Stimulated activated effector memory CD8-positive, alpha-beta T cell treated with anti-CD3 and anti-CD28 coated beads, Interleukin-12 subunit alpha, Interleukin-12 subunit beta, amount 100 ng/mL, for 72 hours (primary cell): Measurements from ENCODE around the gene CBL.
"Not testable (repeated sequence)": the region's sequence is repeated elsewhere in the genome, so short reads cannot be mapped to it uniquely, and the experiment has no call there.

Experiments used
- ATAC-seq: fragments of 150-1000 bp; cut with Tn5 transposase; 2 replicates; pipeline ENCODE4 v1.10.0; 2021
- DNase-seq, 2 donors: peaks; one replicate each; pipeline ENCODE4 v3.0.0; 2021 to 2022; ENCODE audit warnings: low spot score in 2 of 2
- H3K27ac Mint-ChIP-seq: one replicate; pipeline ENCODE4 v1.8.0; 2022; ENCODE audit warnings: mild to moderate bottlenecking, mixed read lengths
- H3K36me3 Mint-ChIP-seq: one replicate; pipeline ENCODE4 v1.8.0; 2022; ENCODE audit warnings: mild to moderate bottlenecking, mixed read lengths
- H3K4me1 Mint-ChIP-seq: one replicate; pipeline ENCODE4 v1.8.0; 2022; ENCODE audit warnings: mixed read lengths
- H3K4me3 Mint-ChIP-seq: one replicate; pipeline ENCODE4 v1.8.0; 2022; ENCODE audit warnings: mild to moderate bottlenecking, mixed read lengths
- H3K9me3 Mint-ChIP-seq: one replicate; pipeline ENCODE4 v1.8.0; 2022; ENCODE audit warnings: mixed read lengths

CBL gene

GRCh38 chr11:119193626-119194025, 12.5 kb upstream of the CBL start:
- no peaks in the 10 kb centered on the region for H3K36me3 Mint-ChIP-seq
- H3K9me3 Mint-ChIP-seq: no peaks in the 10 kb centered on the region
- DNase-seq: no peak
- H3K4me1 Mint-ChIP-seq: peaks cover 9% of the 10 kb centered on the region
- H3K4me3 Mint-ChIP-seq: no peak overlapping the region
- no peak for ATAC-seq
- H3K27ac Mint-ChIP-seq: no peak overlapping the region

GRCh38 chr11:119194811-119195440, 11.2 kb upstream of the CBL start:
- no peak for ATAC-seq
- DNase-seq: no peak
- Mint-ChIP-seq H3K9me3 (no peaks in the 10 kb centered on the region), H3K4me1 (peaks cover 9% of the 10 kb centered on the region), H3K36me3 (no peaks in the 10 kb centered on the region), H3K27ac (no peak overlapping the region), H3K4me3 (no peak overlapping the region)

GRCh38 chr11:119195680-119196079, 10.5 kb upstream of the CBL start:
- H3K9me3 Mint-ChIP-seq: no peaks in the 10 kb centered on the region
- H3K36me3 Mint-ChIP-seq: no peaks in the 10 kb centered on the region
- H3K27ac Mint-ChIP-seq: no peak overlapping the region
- ATAC-seq: no peak
- DNase-seq: no peak
- peaks cover 9% of the 10 kb centered on the region for H3K4me1 Mint-ChIP-seq
- no peak overlapping the region for H3K4me3 Mint-ChIP-seq

- Mint-ChIP-seq H3K9me3 (no peaks in the 10 kb centered on the region), H3K4me3 (no peak overlapping the region), H3K4me1 (peaks cover 9% of the 10 kb centered on the region), H3K27ac (no peak overlapping the region), H3K36me3 (no peaks in the 10 kb centered on the region)
- peak; percentile 89 for ATAC-seq
- DNase-seq: peak; percentile 61 to 79
Measured at GRCh38 chr11:119196833-119197483, 9.2 kb upstream of the CBL start.

GRCh38 chr11:119198925-119199324, 7.2 kb upstream of the CBL start:
- Mint-ChIP-seq H3K27ac (no peak overlapping the region), H3K4me1 (peaks cover 9% of the 10 kb centered on the region), H3K36me3 (no peaks in the 10 kb centered on the region), H3K9me3 (no peaks in the 10 kb centered on the region), H3K4me3 (no peak overlapping the region)
- ATAC-seq: no peak
- DNase-seq: no peak

- H3K27ac Mint-ChIP-seq, DNase-seq, H3K36me3 Mint-ChIP-seq, H3K4me3 Mint-ChIP-seq, ATAC-seq, H3K9me3 Mint-ChIP-seq: not testable (repeated sequence)
- H3K4me1 Mint-ChIP-seq: peaks cover 15% of the 10 kb centered on the region
Measured at GRCh38 chr11:119201236-119201635, 4.9 kb upstream of the CBL start.

- no peak overlapping the region for H3K27ac Mint-ChIP-seq
- H3K4me3 Mint-ChIP-seq: no peak overlapping the region
- H3K9me3 Mint-ChIP-seq: no peaks in the 10 kb centered on the region
- no peak for ATAC-seq
- no peak for DNase-seq
- H3K4me1 Mint-ChIP-seq: peaks cover 14% of the 10 kb centered on the region
- H3K36me3 Mint-ChIP-seq: peaks cover 8% of the 10 kb centered on the region
Measured at GRCh38 chr11:119202554-119202953, 3.6 kb upstream of the CBL start.

- H3K4me3 Mint-ChIP-seq: no peak overlapping the region
- peaks cover 21% of the 10 kb centered on the region for H3K4me1 Mint-ChIP-seq
- ATAC-seq: no peak
- H3K9me3 Mint-ChIP-seq: no peaks in the 10 kb centered on the region
- no peak for DNase-seq
- H3K36me3 Mint-ChIP-seq: peaks cover 8% of the 10 kb centered on the region
- H3K27ac Mint-ChIP-seq: no peak overlapping the region
Measured at GRCh38 chr11:119204066-119204465, 2.1 kb upstream of the CBL start.

- DNase-seq (no peak), ATAC-seq (no peak)
- H3K9me3 Mint-ChIP-seq: no peaks in the 10 kb centered on the region
- H3K27ac Mint-ChIP-seq: no peak overlapping the region
- H3K4me1 Mint-ChIP-seq: peaks cover 23% of the 10 kb centered on the region
- peak overlapping the region; percentile 98 for H3K4me3 Mint-ChIP-seq
- peaks cover 8% of the 10 kb centered on the region for H3K36me3 Mint-ChIP-seq
Measured at GRCh38 chr11:119205080-119205479, 1.1 kb upstream of the CBL start.

- Mint-ChIP-seq H3K4me1 (peaks cover 23% of the 10 kb centered on the region), H3K27ac (peak overlapping the region; percentile 93), H3K4me3 (peak overlapping the region; percentile 98), H3K36me3 (peaks cover 8% of the 10 kb centered on the region), H3K9me3 (no peaks in the 10 kb centered on the region)
- ATAC-seq: peak; percentile 52
- DNase-seq: peak; percentile 56 to 84
Measured at GRCh38 chr11:119206511-119207414, 624 bp downstream of the CBL start.

GRCh38 chr11:119207415-119207960, 1.3 kb downstream of the CBL start:
- H3K27ac Mint-ChIP-seq: peak overlapping the region; percentile 93
- no peak for DNase-seq
- H3K4me3 Mint-ChIP-seq: peak overlapping the region; percentile 98
- H3K9me3 Mint-ChIP-seq: no peaks in the 10 kb centered on the region
- no peak for ATAC-seq
- H3K36me3 Mint-ChIP-seq: peaks cover 8% of the 10 kb centered on the region
- peaks cover 23% of the 10 kb centered on the region for H3K4me1 Mint-ChIP-seq

- Mint-ChIP-seq H3K4me3 (no peak overlapping the region), H3K9me3 (no peaks in the 10 kb centered on the region)
- ATAC-seq: no peak
Measured at GRCh38 chr11:119209186-119209585, 3.0 kb downstream of the CBL start.

GRCh38 chr11:119210050-119210449, 3.9 kb downstream of the CBL start:
- H3K4me1 Mint-ChIP-seq: peaks cover 35% of the 10 kb centered on the region
- no peak overlapping the region for H3K4me3 Mint-ChIP-seq
- peaks cover 8% of the 10 kb centered on the region for H3K36me3 Mint-ChIP-seq
- no peak overlapping the region for H3K27ac Mint-ChIP-seq
- no peaks in the 10 kb centered on the region for H3K9me3 Mint-ChIP-seq
- DNase-seq (no peak), ATAC-seq (no peak)

More at GRCh38 chr11:119209186-119209585, 3.0 kb downstream of the CBL start:
- no peak for DNase-seq
- Mint-ChIP-seq H3K27ac (no peak overlapping the region), H3K4me1 (peaks cover 30% of the 10 kb centered on the region), H3K36me3 (peaks cover 8% of the 10 kb centered on the region)

- DNase-seq (no peak), ATAC-seq (peak; percentile 100)
- Mint-ChIP-seq H3K4me3 (peak overlapping the region; percentile 10), H3K27ac (peak overlapping the region; percentile 73), H3K36me3 (peaks cover 13% of the 10 kb centered on the region), H3K9me3 (no peaks in the 10 kb centered on the region), H3K4me1 (peaks cover 22% of the 10 kb centered on the region)
Measured at GRCh38 chr11:119218141-119218878, 12.2 kb downstream of the CBL start.

GRCh38 chr11:119222308-119222707, 16.2 kb downstream of the CBL start:
- Mint-ChIP-seq H3K4me1 (peaks cover 40% of the 10 kb centered on the region), H3K9me3 (no peaks in the 10 kb centered on the region), H3K36me3 (peaks cover 8% of the 10 kb centered on the region), H3K4me3 (no peak overlapping the region), H3K27ac (no peak overlapping the region)
- ATAC-seq (no peak), DNase-seq (no peak)
